A673 (cell line): Measurements from ENCODE around the gene SCUBE2.

Experiments
- CTCF ChIP-seq: fragments of 300-800, 200-600 bp; sonication (generic); conservative IDR thresholded peaks from 2 replicates; pipeline ENCODE4 v1.5.1; 2017; ENCODE audit warnings: low read depth, mild to moderate bottlenecking, antibody characterized with exemption, low read length, moderate library complexity, mixed read lengths
- EZH2 ChIP-seq: fragments of 200-600 bp; sonication (generic); IDR thresholded peaks from 2 replicates; pipeline ENCODE4 v1.6.1; 2017; ENCODE audit warnings: borderline replicate concordance, low read depth, mild to moderate bottlenecking, mixed read lengths, antibody characterized with exemption, low read length; ENCODE audit not compliant: poor library complexity, severe bottlenecking

GRCh38 chr11:9094420-9094819 lies 3.0 kb upstream of the SCUBE2 start:
- no peak for TF ChIP-seq CTCF
- no peak for TF ChIP-seq EZH2
